Renal cortical epithelial cell (primary cell): ENCODE measurements around the gene SNX33. TPM values are rescaled to one million over a fixed set of nuclear protein-coding genes. Genes with fewer than 3 reads are reported as not detected.
A peak's percentile ranks its signal among the peaks of the same experiment; 100 is the strongest.

Experiments
- DNase-seq: peaks from one replicate; pipeline ENCODE4 v3.0.0-alpha.2; 2011; ENCODE audit warnings: low read depth
- total RNA-seq: library from RNA; depleted of rRNA; stranded (reverse); fragments of >200 nt; gene quantifications from 2 replicates; pipeline ENCODE4 v1.2.3, GENCODE V29; 2014

SNX33 gene
- total RNA-seq, 1 donor from 2014 or later = 21.6 TPM

GRCh38 chr15:75641179-75641503 is 6.6 kb upstream of the SNX33 start:
- no peak for DNase-seq

GRCh38 chr15:75641603-75642002 is 6.1 kb upstream of the SNX33 start:
- no peak for DNase-seq

- DNase-seq = no peak
Measured at GRCh38 chr15:75644376-75644775, 3.3 kb upstream of the SNX33 start.

- DNase-seq = no peak
Measured at GRCh38 chr15:75646112-75646943, 1.4 kb upstream of the SNX33 start.

- no peak for DNase-seq
Measured at GRCh38 chr15:75646944-75647364, 758 bp upstream of the SNX33 start.

GRCh38 chr15:75648156-75649000 is 666 bp downstream of the SNX33 start:
- DNase-seq = peak; percentile 10

- DNase-seq = no peak
Measured at GRCh38 chr15:75649045-75649761, 1.5 kb downstream of the SNX33 start.

GRCh38 chr15:75649848-75650247 is 2.1 kb downstream of the SNX33 start:
- DNase-seq = no peak

- peak; percentile 26 for DNase-seq
Measured at GRCh38 chr15:75650908-75651809, 3.4 kb downstream of the SNX33 start.

- DNase-seq = no peak
Measured at GRCh38 chr15:75651810-75652543, 4.3 kb downstream of the SNX33 start.

- no peak for DNase-seq
Measured at GRCh38 chr15:75653347-75653913, 5.7 kb downstream of the SNX33 start.

- no peak for DNase-seq
Measured at GRCh38 chr15:75654201-75654907, 6.6 kb downstream of the SNX33 start.

GRCh38 chr15:75655931-75656330 is 8.2 kb downstream of the SNX33 start:
- no peak for DNase-seq

GRCh38 chr15:75656331-75656730 is 8.6 kb downstream of the SNX33 start:
- DNase-seq = no peak

- DNase-seq = no peak
Measured at GRCh38 chr15:75656813-75657212, 9.1 kb downstream of the SNX33 start.

- DNase-seq = no peak
Measured at GRCh38 chr15:75659141-75659771, 11.5 kb downstream of the SNX33 start.

- no peak for DNase-seq
Measured at GRCh38 chr15:75659928-75660645, 12.4 kb downstream of the SNX33 start.

- DNase-seq = peak; percentile 86
Measured at GRCh38 chr15:75661100-75661755, 13.5 kb downstream of the SNX33 start.
